DMS 273 treated with DMSO at 0.1 percent for 48 hours (cell line): ENCODE data around the gene GLCCI1.

Source experiments
- DNase-seq: peaks from one replicate; lab custom pipeline; 2025; lab: John Stamatoyannopoulos, UW

The GLCCI1 gene

GRCh38 chr7:8130663-8131062 is 162.1 kb downstream of the GLCCI1 start:
- DNase-seq: no peak

GRCh38 chr7:8131694-8132605 is 163.4 kb downstream of the GLCCI1 start:
- no peak for DNase-seq

GRCh38 chr7:8133188-8133848 is 164.7 kb downstream of the GLCCI1 start:
- no peak for DNase-seq

GRCh38 chr7:8134089-8134733 is 165.6 kb downstream of the GLCCI1 start:
- DNase-seq: no peak

- DNase-seq: no peak
Observed at GRCh38 chr7:8135417-8135816, 166.8 kb downstream of the GLCCI1 start.

GRCh38 chr7:8136051-8136730 is 167.6 kb downstream of the GLCCI1 start:
- no peak for DNase-seq
